Naive B cell (primary cell): ENCODE data around the gene CYTH1. TPM values are rescaled to one million over a fixed set of nuclear protein-coding genes. Genes with fewer than 3 reads are reported as not detected.

Experiments
- ATAC-seq, 2 donors: fragments of 150-1000 bp; cut with Tn5 transposase; 2 replicates each; pipeline ENCODE4 v1.10.0; 2021; ENCODE audit warnings: low read depth in 2 of 2, mild to moderate bottlenecking in 2 of 2, moderate library complexity in 2 of 2
- DNase-seq: peaks from one replicate; pipeline ENCODE4 v3.0.0; 2022
- H3K27ac Mint-ChIP-seq, 6 donors: one replicate each; pipeline ENCODE4 v1.8.0; 2020 to 2022; ENCODE audit warnings: mild to moderate bottlenecking in 6 of 6, mixed read lengths in 6 of 6, moderate library complexity in 5 of 6, inconsistent platforms in 2 of 6
- H3K27me3 Mint-ChIP-seq, 3 donors: one replicate each; pipeline ENCODE4 v1.8.0; 2021 to 2022; ENCODE audit warnings: mixed read lengths in 3 of 3, mild to moderate bottlenecking in 1 of 3
- H3K36me3 Mint-ChIP-seq, 2 donors: one replicate each; pipeline ENCODE4 v1.8.0; 2020 to 2022; ENCODE audit warnings: mixed read lengths in 2 of 2, inconsistent platforms in 1 of 2, mild to moderate bottlenecking in 1 of 2
- H3K4me1 Mint-ChIP-seq, 3 donors: one replicate each; pipeline ENCODE4 v1.8.0; 2020 to 2022; ENCODE audit warnings: mixed read lengths in 3 of 3, inconsistent platforms in 1 of 3, mild to moderate bottlenecking in 1 of 3, moderate library complexity in 1 of 3
- H3K4me3 Mint-ChIP-seq, 8 donors: one replicate each; pipeline ENCODE4 v1.8.0; 2020 to 2022; ENCODE audit warnings: mild to moderate bottlenecking in 8 of 8, mixed read lengths in 8 of 8, moderate library complexity in 8 of 8, inconsistent platforms in 2 of 8
- H3K9me3 Mint-ChIP-seq, 7 donors: one replicate each; pipeline ENCODE4 v1.8.0; 2020 to 2022; ENCODE audit warnings: mixed read lengths in 7 of 7, mild to moderate bottlenecking in 5 of 7, inconsistent platforms in 2 of 7, moderate library complexity in 1 of 7
- polyA plus RNA-seq, 6 donors: library from polyadenylated mRNA; unstranded; fragments of 300-500 nt; fragmentation: Illumina TruSeq; gene quantifications; one replicate each; pipeline ENCODE4 v1.2.3, GENCODE V29; 2021; ENCODE audit warnings: low read depth in 6 of 6

The CYTH1 gene
- polyA plus RNA-seq, 6 donors from 2014 or later, result 165 to 235 (median 190) TPM

DNA sequence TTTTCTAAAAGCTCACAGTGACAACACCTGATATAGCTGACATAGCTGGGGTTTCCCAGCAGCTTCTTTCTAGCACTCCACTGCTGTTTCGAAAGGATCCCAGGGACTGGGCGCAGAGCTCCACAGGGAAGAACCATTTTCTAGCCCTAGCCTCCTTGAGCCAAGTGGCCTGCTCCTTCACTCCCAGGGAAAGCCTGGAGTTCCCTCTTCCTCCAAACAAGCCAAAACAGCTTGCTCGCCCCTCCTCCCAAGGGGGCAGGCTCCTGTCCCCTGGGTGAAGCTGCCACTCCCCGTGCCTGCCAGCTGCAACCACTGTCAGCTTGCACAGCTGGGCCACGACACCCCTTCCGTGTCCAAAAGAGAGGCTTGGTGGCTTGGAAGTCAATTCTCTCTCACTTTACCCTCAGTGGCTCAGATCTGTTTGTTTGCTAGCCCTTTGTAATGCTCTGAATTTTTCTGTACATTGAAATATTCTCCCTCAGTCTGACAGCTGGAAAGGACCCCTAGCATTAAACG is 59.8 kb downstream of the CYTH1 start:
- peaks cover 82 to 98% (median 94%) of the 10 kb centered on the region in 3 donors for H3K4me1 Mint-ChIP-seq
- peak overlapping the region; percentile 66 to 93 (median 88) for H3K27ac Mint-ChIP-seq
- ATAC-seq, result peak; percentile 70 to 73
- peaks cover 0 to 5% of the 10 kb centered on the region in 2 donors for H3K36me3 Mint-ChIP-seq
- H3K27me3 Mint-ChIP-seq, result no peaks in the 10 kb centered on the region
- DNase-seq, result peak; percentile 51
- H3K4me3 Mint-ChIP-seq, result peak overlapping the region; percentile 28 to 81 (median 68)
- no peaks in the 10 kb centered on the region for H3K9me3 Mint-ChIP-seq

DNA sequence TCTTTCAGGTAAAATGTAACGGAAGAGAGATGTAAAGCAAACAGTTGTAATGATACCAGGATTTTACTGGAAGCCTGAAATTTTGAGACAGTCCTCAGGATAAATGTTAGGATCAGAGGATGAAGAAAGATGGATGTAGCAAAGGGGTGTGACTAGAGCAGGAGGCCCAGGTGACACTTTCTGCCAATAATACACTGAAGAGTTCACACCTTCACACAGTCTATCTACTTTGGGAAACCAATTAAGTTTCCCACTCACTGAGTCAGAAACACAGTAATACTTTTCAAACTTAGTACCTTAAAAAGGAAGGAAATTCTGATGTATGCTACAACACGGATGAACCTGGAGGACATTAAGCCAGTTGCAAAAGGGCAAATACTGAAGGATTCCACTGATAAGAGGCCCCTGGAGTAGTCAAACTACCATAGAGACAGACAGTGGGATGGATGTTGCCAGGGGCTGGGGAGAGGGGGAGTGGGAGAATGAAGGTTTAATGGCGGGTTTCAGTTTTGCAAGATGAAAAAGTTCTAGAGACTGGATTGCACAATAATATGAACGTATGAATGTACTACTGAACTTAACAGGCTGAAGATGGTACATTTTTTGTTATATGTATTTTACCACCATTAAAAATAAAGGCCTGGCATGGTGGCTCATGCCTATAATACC is 62.3 kb downstream of the CYTH1 start:
- peak overlapping the region; percentile 82 to 96 (median 94) for H3K27ac Mint-ChIP-seq
- peaks cover 81 to 98% (median 94%) of the 10 kb centered on the region in 3 donors for H3K4me1 Mint-ChIP-seq
- no peaks in the 10 kb centered on the region for H3K27me3 Mint-ChIP-seq
- DNase-seq, result no peak
- no peak for ATAC-seq
- no peaks in the 10 kb centered on the region for H3K9me3 Mint-ChIP-seq
- H3K36me3 Mint-ChIP-seq, result peaks cover under 1 to 1% of the 10 kb centered on the region in 2 donors
- H3K4me3 Mint-ChIP-seq, result peak overlapping the region; percentile 19 to 88 (median 62)

DNA sequence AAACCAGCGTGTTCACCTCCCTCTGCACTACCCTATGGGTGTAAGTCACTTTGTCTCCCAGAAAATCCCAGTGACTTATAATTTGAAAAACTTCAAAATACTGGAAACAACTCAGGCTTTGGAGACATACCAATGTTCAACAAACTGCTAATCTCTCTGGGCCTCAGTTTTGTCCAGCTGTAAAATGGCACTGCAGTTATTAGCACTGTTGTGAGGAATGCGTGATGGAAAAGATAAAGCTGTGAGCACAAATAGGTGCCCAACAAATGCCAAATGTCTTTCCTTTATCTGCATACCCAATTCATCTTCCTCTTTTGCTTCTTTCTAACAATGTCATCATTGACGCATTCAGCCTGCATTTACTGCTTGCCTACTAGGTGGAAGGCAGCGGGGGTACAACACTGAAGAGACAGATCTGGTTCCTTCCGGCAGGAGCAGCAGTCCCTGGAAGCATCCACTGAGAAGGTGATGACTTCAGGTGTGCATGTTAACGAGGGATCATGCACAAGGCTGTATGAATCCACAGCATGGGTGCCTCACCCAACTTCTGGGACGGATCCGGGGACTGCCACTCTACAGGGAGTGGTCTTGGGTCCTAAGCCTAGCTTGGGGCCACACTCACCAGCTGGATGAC is 63.4 kb downstream of the CYTH1 start:
- ATAC-seq (peak; percentile 62 to 68), DNase-seq (peak; percentile 49)
- Mint-ChIP-seq H3K27ac (peak overlapping the region; percentile 81 to 96 (median 92)), H3K4me1 (peaks cover 78 to 98% (median 90%) of the 10 kb centered on the region in 3 donors), H3K27me3 (no peaks in the 10 kb centered on the region), H3K9me3 (no peaks in the 10 kb centered on the region), H3K4me3 (peak overlapping the region; percentile 2 to 88 (median 67)), H3K36me3 (peaks cover 0 to 6% of the 10 kb centered on the region in 2 donors)

- Mint-ChIP-seq H3K4me1 (peaks cover 69 to 91% (median 79%) of the 10 kb centered on the region in 3 donors), H3K4me3 (peak overlapping the region; percentile 36 to 88 (median 72)), H3K9me3 (no peaks in the 10 kb centered on the region), H3K36me3 (peaks cover 0 to 6% of the 10 kb centered on the region in 2 donors), H3K27me3 (no peaks in the 10 kb centered on the region), H3K27ac (peak overlapping the region; percentile 60 to 96 (median 88))
- ATAC-seq, result no peak
- DNase-seq, result no peak
Observed at GRCh38 chr17:78717431-78717980, 64.6 kb downstream of the CYTH1 start.

DNA sequence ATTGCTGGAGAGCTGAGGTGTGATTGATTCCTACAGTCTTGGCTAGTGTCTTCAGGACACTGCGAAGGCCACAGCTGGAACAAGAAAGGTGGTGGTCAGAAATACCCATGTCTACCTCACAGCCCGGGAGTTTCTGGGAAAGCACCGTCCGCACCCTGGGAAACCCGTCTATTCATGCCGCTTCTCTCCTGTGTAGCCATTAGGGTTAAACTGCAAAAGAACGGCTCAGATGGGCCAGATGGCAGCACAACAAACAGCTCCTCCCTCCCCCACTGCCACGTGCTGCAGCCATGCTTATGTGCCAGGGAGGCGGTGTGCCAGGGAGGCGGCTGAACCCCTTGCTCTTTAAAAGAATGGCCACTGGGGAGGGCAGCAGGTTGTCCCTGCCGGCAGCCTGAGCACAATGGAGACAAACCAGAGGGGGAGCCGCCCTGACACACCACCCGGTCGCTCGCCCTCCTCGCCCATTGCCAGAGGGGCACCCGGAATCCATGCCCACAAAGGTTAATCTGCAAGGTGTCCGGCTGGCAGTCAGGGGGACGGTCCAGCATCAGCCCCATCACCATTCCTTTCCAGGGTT is 65.2 kb downstream of the CYTH1 start:
- Mint-ChIP-seq H3K4me3 (peak overlapping the region; percentile 34 to 88 (median 64)), H3K36me3 (peaks cover 0 to 6% of the 10 kb centered on the region in 2 donors), H3K27ac (peak overlapping the region in 4 of 6 donors; percentile 41 to 82 (median 62)), H3K9me3 (no peaks in the 10 kb centered on the region), H3K4me1 (peaks cover 69 to 91% (median 75%) of the 10 kb centered on the region in 3 donors), H3K27me3 (no peaks in the 10 kb centered on the region)
- no peak for DNase-seq
- peak; percentile 27 to 28 for ATAC-seq

DNA sequence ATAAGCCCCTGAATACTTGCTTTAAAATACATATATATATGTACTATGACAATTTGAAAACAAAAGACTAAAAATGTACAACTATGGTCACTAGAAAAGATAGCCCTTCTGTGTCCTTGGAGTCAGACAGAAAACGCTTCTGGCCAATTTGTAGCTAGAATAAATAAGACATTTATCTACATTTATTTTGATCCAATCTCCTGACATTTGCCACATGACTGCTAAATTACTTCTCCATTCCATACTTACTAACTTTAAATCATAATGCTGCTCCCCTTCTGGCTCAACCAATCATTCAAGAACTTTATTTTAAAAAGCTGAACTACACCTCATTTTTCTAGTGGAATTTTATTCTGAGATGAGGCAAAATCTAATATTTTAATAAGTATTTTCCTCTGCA is 65.8 kb downstream of the CYTH1 start:
- Mint-ChIP-seq H3K4me1 (peaks cover 66 to 91% (median 76%) of the 10 kb centered on the region in 3 donors), H3K36me3 (peaks cover 0 to 6% of the 10 kb centered on the region in 2 donors), H3K9me3 (no peaks in the 10 kb centered on the region), H3K27ac (peak overlapping the region in 4 of 6 donors; percentile 25 to 82 (median 52)), H3K4me3 (peak overlapping the region; percentile 1 to 91 (median 64)), H3K27me3 (no peaks in the 10 kb centered on the region)
- no peak for ATAC-seq
- DNase-seq, result no peak

DNA sequence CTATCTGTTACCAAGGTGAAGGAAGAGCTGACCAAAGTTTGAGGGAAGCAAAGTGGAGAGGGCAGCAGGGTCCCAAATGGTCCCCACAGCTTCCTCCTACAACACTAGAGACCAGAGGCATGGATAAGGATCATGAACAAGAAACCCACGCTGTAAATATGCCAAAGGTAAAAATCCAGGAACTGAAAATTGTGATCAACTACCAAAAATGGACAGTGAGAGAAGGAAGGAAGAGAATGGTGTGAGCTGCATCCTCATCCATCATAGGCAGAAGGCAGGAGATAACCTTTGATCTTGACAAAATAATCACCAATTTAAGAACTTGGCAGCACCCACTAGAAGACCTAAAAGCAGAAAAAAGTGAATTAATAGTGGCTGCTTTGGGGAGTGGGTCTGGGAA is 66.2 kb downstream of the CYTH1 start:
- Mint-ChIP-seq H3K4me3 (peak overlapping the region; percentile 58 to 91 (median 78)), H3K36me3 (peaks cover 0 to 6% of the 10 kb centered on the region in 2 donors), H3K4me1 (peaks cover 66 to 88% (median 72%) of the 10 kb centered on the region in 3 donors), H3K27me3 (no peaks in the 10 kb centered on the region), H3K9me3 (no peaks in the 10 kb centered on the region), H3K27ac (peak overlapping the region; percentile 63 to 98 (median 90))
- DNase-seq (no peak), ATAC-seq (no peak)

DNA sequence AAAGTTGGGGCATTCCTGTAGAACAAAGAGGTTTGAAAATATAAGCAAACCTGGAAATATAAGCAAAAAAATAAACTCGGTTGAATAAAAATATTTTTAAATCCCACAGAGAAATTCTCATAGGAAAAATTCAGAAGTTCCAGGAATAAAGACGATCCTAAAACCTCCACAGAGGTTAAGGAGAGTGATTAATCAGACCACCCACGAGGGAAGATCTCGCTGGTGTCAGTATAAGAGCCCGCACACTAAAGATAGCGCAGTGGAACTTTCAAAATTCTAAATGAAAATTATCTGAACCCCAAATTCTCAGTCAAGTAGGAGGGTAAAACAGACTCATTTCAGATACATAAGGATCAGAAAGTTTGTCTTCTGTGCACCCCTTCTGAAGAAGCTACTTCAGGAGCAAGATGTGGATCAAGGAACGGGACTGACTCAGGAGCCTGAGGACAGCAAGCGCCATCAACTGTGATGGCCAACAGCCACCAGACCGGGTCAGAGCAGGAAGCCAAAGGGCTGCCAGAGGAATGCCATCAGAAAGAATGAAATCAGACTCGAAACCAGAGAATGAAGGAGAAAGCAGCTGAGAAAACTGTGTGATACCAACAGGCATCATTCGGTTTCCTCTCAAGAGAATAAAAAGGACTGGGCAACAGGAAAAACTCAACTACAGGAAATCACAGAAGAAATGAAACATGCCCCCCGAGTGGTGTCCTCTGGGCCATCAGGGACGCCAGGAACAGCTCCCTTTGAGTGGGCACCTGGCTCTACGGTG is 66.9 kb downstream of the CYTH1 start:
- ATAC-seq (no peak), DNase-seq (no peak)
- H3K27me3 Mint-ChIP-seq, result no peaks in the 10 kb centered on the region
- H3K4me1 Mint-ChIP-seq, result peaks cover 72 to 90% (median 77%) of the 10 kb centered on the region in 3 donors
- H3K4me3 Mint-ChIP-seq, result peak overlapping the region; percentile 58 to 91 (median 78)
- peaks cover 0 to 6% of the 10 kb centered on the region in 2 donors for H3K36me3 Mint-ChIP-seq
- H3K9me3 Mint-ChIP-seq, result no peaks in the 10 kb centered on the region
- H3K27ac Mint-ChIP-seq, result peak overlapping the region; percentile 82 to 98 (median 94)

- Mint-ChIP-seq H3K9me3 (no peaks in the 10 kb centered on the region), H3K36me3 (peaks cover 0 to 6% of the 10 kb centered on the region in 2 donors), H3K4me3 (peak overlapping the region; percentile 58 to 91 (median 76)), H3K27ac (peak overlapping the region; percentile 82 to 98 (median 92)), H3K27me3 (no peaks in the 10 kb centered on the region), H3K4me1 (peaks cover 73 to 90% (median 77%) of the 10 kb centered on the region in 3 donors)
- peak; percentile 64 to 66 for ATAC-seq
- no peak for DNase-seq
Observed at GRCh38 chr17:78714534-78714933, 67.5 kb downstream of the CYTH1 start.

- Mint-ChIP-seq H3K4me3 (peak overlapping the region in 6 of 8 donors; percentile 22 to 84 (median 54)), H3K27ac (peak overlapping the region in 5 of 6 donors; percentile 14 to 91 (median 59)), H3K36me3 (peaks cover 0 to 6% of the 10 kb centered on the region in 2 donors), H3K4me1 (peaks cover 68 to 83% (median 69%) of the 10 kb centered on the region in 3 donors), H3K27me3 (no peaks in the 10 kb centered on the region), H3K9me3 (no peaks in the 10 kb centered on the region)
- ATAC-seq, result no peak
- DNase-seq, result no peak
Observed at GRCh38 chr17:78712043-78712442, 70.0 kb downstream of the CYTH1 start.

- Mint-ChIP-seq H3K9me3 (no peaks in the 10 kb centered on the region), H3K27ac (peak overlapping the region; percentile 57 to 84 (median 76)), H3K27me3 (no peaks in the 10 kb centered on the region), H3K4me1 (peaks cover 55 to 76% (median 56%) of the 10 kb centered on the region in 3 donors), H3K36me3 (peaks cover 0 to 6% of the 10 kb centered on the region in 2 donors), H3K4me3 (peak overlapping the region in 4 of 8 donors; percentile 35 to 56 (median 40))
- DNase-seq, result no peak
- ATAC-seq, result no peak
Observed at GRCh38 chr17:78710607-78711006, 71.5 kb downstream of the CYTH1 start.

DNA sequence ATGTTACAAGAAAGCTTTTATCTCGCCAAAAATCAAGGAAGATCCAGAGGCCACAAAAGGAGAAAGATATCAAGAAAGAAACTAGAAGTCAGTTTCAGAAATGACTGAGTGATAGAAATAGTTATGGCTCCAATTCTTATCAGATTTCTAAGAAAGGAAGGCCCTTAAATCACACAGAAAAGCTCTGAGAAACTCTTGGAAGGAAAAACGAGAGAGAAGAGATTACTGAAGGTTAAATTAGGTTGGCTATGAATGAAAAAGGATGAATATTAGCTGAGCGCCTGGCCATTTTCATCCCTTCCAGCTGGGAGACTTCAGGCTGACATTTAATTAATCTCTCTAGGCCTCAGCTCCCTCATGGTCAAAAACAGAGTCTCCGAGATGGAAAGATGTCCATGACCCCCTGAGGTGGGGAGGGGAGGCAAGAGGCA is 72.3 kb downstream of the CYTH1 start:
- H3K36me3 Mint-ChIP-seq, result peaks cover 0 to 5% of the 10 kb centered on the region in 2 donors
- no peak for DNase-seq
- ATAC-seq, result no peak
- H3K27me3 Mint-ChIP-seq, result no peaks in the 10 kb centered on the region
- H3K4me3 Mint-ChIP-seq, result peak overlapping the region in 7 of 8 donors; percentile 29 to 84 (median 52)
- H3K9me3 Mint-ChIP-seq, result no peaks in the 10 kb centered on the region
- peaks cover 47 to 73% (median 50%) of the 10 kb centered on the region in 3 donors for H3K4me1 Mint-ChIP-seq
- peak overlapping the region; percentile 71 to 97 (median 88) for H3K27ac Mint-ChIP-seq
